HCT116 (cell line): Measurements from ENCODE around the gene ZNF653. TPM values are rescaled to one million over a fixed set of nuclear protein-coding genes. Genes with fewer than 3 reads are reported as not detected.

ENCODE experiments used
- ATAC-seq: fragments of 200-7000 bp; cut with Tn5 transposase; 2 replicates; pipeline ENCODE4 v1.9.1; 2020; ENCODE audit warnings: mild to moderate bottlenecking, moderate library complexity
- BruUV-seq: library from RNA; stranded (reverse); fragments of 400-500 nt; replicated peaks from 2 replicates; lab custom pipeline; 2021; lab: Mats Ljungman, UMichigan
- CTCF ChIA-PET: fragments of 300-600 bp; sonication (Branson Sonifier 250); formaldehyde crosslinking; loops from one replicate; lab custom pipeline; 2021; ENCODE audit warnings: antibody characterized with exemption; lab: Charles Lee
- POLR2A ChIA-PET: fragments of 300-600, 350-600 bp; sonication (Branson Sonifier 250); formaldehyde crosslinking; loops from one replicate; lab custom pipeline; 2021; ENCODE audit warnings: antibody characterized with exemption; lab: Charles Lee
- RAD21 ChIA-PET, 2 experiments: fragments of 300-600 bp; sonication (Branson Sonifier 250); formaldehyde crosslinking; loops; one replicate each; lab custom pipeline; 2023; ENCODE audit warnings: low total read pairs in 2 of 2; ENCODE audit not compliant: uncharacterized antibody in 2 of 2, unreplicated experiment in 2 of 2, low non-redundant PET in 1 of 2; lab: Charles Lee
- DNase-seq: peaks from one replicate; pipeline ENCODE4 v3.0.0-alpha.2; 2010; ENCODE audit warnings: low read depth, low spot score
- H2AFZ ChIP-seq: fragments of 200-600 bp; shearing (Covaris generic), sonication (generic); 2 replicates; pipeline ENCODE4 v1.6.1; 2017; ENCODE audit warnings: low read depth, mixed run types, mixed read lengths, antibody characterized with exemption, low read length; ENCODE audit not compliant: poor library complexity, severe bottlenecking
- H3K27ac ChIP-seq: 2 replicates; pipeline ENCODE4 v1.5.1; 2012; ENCODE audit warnings: low read depth, low read length
- H3K27me3 ChIP-seq: fragments of 200-600 bp; sonication (generic); 2 replicates; pipeline ENCODE4 v1.6.1; 2016; ENCODE audit warnings: mixed run types, low read length, mixed read lengths; ENCODE audit not compliant: insufficient read depth
- H3K36me3 ChIP-seq, 2 experiments: fragments of 200-500 bp in 1 of 2; fragments of 200-600 bp in 1 of 2; sonication (Bioruptor generic) in 1 of 2; sonication (generic) in 1 of 2; 2 replicates each; pipeline versions ENCODE4 v1.5.1 to v1.6.1; 2014 to 2016; ENCODE audit warnings: low read length in 2 of 2, inconsistent platforms in 1 of 2, mixed read lengths in 1 of 2, mixed run types in 1 of 2; ENCODE audit not compliant: insufficient read depth in 2 of 2, control insufficient read depth in 1 of 2
- H3K4me1 ChIP-seq, 2 experiments: fragments of 200-600 bp in 1 of 2; sonication (generic) in 1 of 2; 2 replicates each; pipeline versions ENCODE4 v1.5.1 to v1.6.1; 2012 to 2017; ENCODE audit warnings: low read length in 2 of 2, inconsistent platforms in 1 of 2, mild to moderate bottlenecking in 1 of 2, mixed read lengths in 1 of 2, mixed run types in 1 of 2, moderate library complexity in 1 of 2; ENCODE audit not compliant: insufficient read depth in 2 of 2, control insufficient read depth in 1 of 2
- H3K4me2 ChIP-seq: fragments of 200-600 bp; sonication (generic); 2 replicates; pipeline ENCODE4 v1.6.1; 2017; ENCODE audit warnings: mixed run types, low read length, mixed read lengths
- H3K4me3 ChIP-seq, 2 experiments: fragments of 200-600 bp in 1 of 2; sonication (generic) in 1 of 2; replicated peaks in 1 of 2; 2 replicates each; pipeline ENCODE4 v1.5.1; 2011 to 2016; ENCODE audit warnings: low read length in 2 of 2, control low read depth in 1 of 2, low read depth in 1 of 2, mild to moderate bottlenecking in 1 of 2, mixed read lengths in 1 of 2, mixed run types in 1 of 2
- H3K79me2 ChIP-seq: fragments of 200-600 bp; sonication (generic); 2 replicates; pipeline ENCODE4 v1.6.1; 2017; ENCODE audit warnings: mild to moderate bottlenecking, mixed run types, low read length, moderate library complexity, mixed read lengths; ENCODE audit not compliant: insufficient read depth
- H3K9ac ChIP-seq: fragments of 200-600 bp; sonication (generic); 2 replicates; pipeline ENCODE4 v1.6.1; 2016; ENCODE audit warnings: low read length, mixed read lengths
- H3K9me2 ChIP-seq: fragments of 200-600 bp; sonication (generic), shearing (Covaris generic); 2 replicates; pipeline ENCODE4 v1.6.1; 2017; ENCODE audit warnings: mixed run types, mild to moderate bottlenecking, moderate library complexity; ENCODE audit not compliant: insufficient read depth
- H3K9me3 ChIP-seq, 2 experiments: fragments of 200-500 bp in 1 of 2; fragments of 200-600 bp in 1 of 2; sonication (Bioruptor generic) in 1 of 2; sonication (generic) in 1 of 2; 2 replicates each; pipeline ENCODE4 v1.6.1; 2014 to 2017; ENCODE audit warnings: low read length in 2 of 2, mixed read lengths in 2 of 2, inconsistent platforms in 1 of 2, low read depth in 1 of 2, mild to moderate bottlenecking in 1 of 2, mixed run types in 1 of 2, moderate library complexity in 1 of 2; ENCODE audit not compliant: control insufficient read depth in 1 of 2, insufficient read depth in 1 of 2
- H4K20me1 ChIP-seq: fragments of 200-600 bp; sonication (generic), shearing (Covaris generic); 2 replicates; pipeline ENCODE4 v1.6.1; 2017; ENCODE audit warnings: mixed run types, mild to moderate bottlenecking, moderate library complexity; ENCODE audit not compliant: insufficient read depth
- CBX3 ChIP-seq: IDR thresholded peaks from 2 replicates; pipeline ENCODE4 v1.6.1; 2012; ENCODE audit warnings: low read depth
- EGR1 ChIP-seq: IDR thresholded peaks from 2 replicates; pipeline ENCODE4 v1.6.1; 2012; ENCODE audit warnings: low read depth
- ELF1 ChIP-seq: IDR thresholded peaks from 2 replicates; pipeline ENCODE4 v1.6.1; 2012; ENCODE audit warnings: low read depth, borderline replicate concordance
- EZH2phosphoT487 ChIP-seq: fragments of 200-600 bp; IDR thresholded peaks from 2 replicates; pipeline ENCODE4 v1.6.1; 2018; ENCODE audit warnings: antibody characterized with exemption, borderline replicate concordance
- JUND ChIP-seq: IDR thresholded peaks from 2 replicates; pipeline ENCODE4 v1.6.1; 2012
- POLR2AphosphoS5 ChIP-seq: IDR thresholded peaks from 2 replicates; pipeline ENCODE4 v1.6.1; 2011; ENCODE audit warnings: mild to moderate bottlenecking, low read depth, low read length, moderate library complexity
- RAD21 ChIP-seq: IDR thresholded peaks from 2 replicates; pipeline ENCODE4 v1.6.1; 2012; ENCODE audit warnings: low read depth, mild to moderate bottlenecking
- REST ChIP-seq: IDR thresholded peaks from 2 replicates; pipeline ENCODE4 v1.6.1; 2012; ENCODE audit warnings: low read depth
- TCF7L2 ChIP-seq: IDR thresholded peaks from 2 replicates; pipeline ENCODE4 v1.7.0; 2011; ENCODE audit warnings: borderline replicate concordance, inconsistent platforms; ENCODE audit not compliant: insufficient read depth, insufficient read length; ENCODE audit errors: extremely low read depth
- ZFX ChIP-seq: fragments of 450-650 bp; IDR thresholded peaks from 2 replicates; pipeline ENCODE4 v1.6.1; 2017
- intact Hi-C: fragments of 100-400 bp; cut with micrococcal nuclease; formaldehyde crosslinking; loops from 2 replicates; pipeline ENCODE4 v1.10.0; 2022
- total RNA-seq: library from RNA; stranded (reverse); gene quantifications from one replicate; pipeline ENCODE4 v1.2.1, GENCODE V29; 2021; ENCODE audit not compliant: unreplicated experiment
- TF ChIP-seq, protein P1 (sequence below), 3 experiments: fragments of 200-600 bp in 1 of 3; sonication (generic) in 1 of 3; IDR thresholded peaks in 2 of 3; conservative IDR thresholded peaks in 1 of 3; 2 replicates each; pipeline ENCODE4 v1.5.1; 2012 to 2017; ENCODE audit warnings: low read depth in 2 of 3, low read length in 2 of 3, antibody characterized with exemption in 1 of 3, borderline replicate concordance in 1 of 3, control low read depth in 1 of 3, mild to moderate bottlenecking in 1 of 3, mixed read lengths in 1 of 3, mixed run types in 1 of 3, moderate library complexity in 1 of 3; ENCODE audit not compliant: insufficient read depth in 1 of 3

Gene ZNF653
- total RNA-seq, 1 experiment from 2014 or later, result 16.1 TPM

DNA sequence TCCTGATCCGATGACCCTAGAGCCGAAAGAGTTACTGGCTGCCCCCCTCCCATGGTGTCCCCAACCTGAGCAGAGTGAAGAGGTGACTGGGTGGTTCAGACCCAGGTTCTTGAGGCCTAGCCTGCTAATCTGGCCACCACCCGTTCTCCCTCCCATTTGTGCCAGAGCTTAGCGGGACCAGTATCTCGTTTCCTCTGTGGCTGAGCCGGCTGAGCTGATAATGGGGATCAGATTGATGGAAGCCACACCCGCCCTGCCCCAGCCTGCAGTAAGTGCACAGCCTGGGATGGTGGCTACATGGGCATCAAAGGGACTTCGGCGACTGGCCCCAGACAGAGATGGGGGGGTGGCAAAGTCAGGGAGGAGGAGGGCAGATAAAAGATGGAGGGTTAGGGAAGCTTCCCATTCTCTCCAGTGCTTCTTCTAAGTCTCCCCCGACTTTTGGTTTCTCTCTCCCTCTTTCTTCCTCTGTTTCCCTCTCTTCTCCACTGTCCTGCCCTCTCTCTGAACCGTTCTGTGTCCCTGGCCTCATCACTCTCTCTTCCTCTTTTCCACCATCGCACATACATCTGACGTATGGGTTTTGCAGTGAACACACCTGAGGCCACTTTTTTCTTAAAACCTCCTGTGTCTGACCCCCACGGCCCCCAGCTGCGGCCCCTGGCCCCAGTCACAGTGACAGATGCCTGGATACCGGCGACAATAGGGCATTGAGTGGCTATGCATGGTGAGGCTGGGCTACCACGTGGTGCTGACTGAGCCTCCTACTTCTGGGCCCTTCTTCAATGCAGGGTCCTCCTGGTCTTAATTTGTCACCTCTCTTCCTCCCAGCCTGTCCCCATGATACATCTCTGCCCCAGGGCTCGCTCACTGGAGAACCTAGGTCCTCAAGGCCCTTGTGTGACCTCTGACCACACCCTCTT lies 27.2 kb downstream of the ZNF653 start:
- CTCF ChIA-PET, result no interaction called here
- Histone ChIP-seq H3K36me3 (no peaks in the 10 kb centered on the region), H2AFZ (no peak overlapping the region), H3K4me2 (no peak overlapping the region), H3K4me1 (peaks cover 0 to 12% of the 10 kb centered on the region in 2 experiments; a peak in 2 of 4 replicates), H4K20me1 (no peaks in the 10 kb centered on the region), H3K27ac (no peak overlapping the region), H3K79me2 (no peaks in the 10 kb centered on the region), H3K9me3 (no peaks in the 10 kb centered on the region), H3K4me3 (no peak overlapping the region), H3K9me2 (no peaks in the 10 kb centered on the region), H3K9ac (no peak overlapping the region), H3K27me3 (no peaks in the 10 kb centered on the region)
- ATAC-seq (no peak), DNase-seq (no peak)
- TF ChIP-seq JUND, result no peak
- no peak for TF ChIP-seq TCF7L2
- no peak for TF ChIP-seq ELF1
- TF ChIP-seq, protein P1, sequence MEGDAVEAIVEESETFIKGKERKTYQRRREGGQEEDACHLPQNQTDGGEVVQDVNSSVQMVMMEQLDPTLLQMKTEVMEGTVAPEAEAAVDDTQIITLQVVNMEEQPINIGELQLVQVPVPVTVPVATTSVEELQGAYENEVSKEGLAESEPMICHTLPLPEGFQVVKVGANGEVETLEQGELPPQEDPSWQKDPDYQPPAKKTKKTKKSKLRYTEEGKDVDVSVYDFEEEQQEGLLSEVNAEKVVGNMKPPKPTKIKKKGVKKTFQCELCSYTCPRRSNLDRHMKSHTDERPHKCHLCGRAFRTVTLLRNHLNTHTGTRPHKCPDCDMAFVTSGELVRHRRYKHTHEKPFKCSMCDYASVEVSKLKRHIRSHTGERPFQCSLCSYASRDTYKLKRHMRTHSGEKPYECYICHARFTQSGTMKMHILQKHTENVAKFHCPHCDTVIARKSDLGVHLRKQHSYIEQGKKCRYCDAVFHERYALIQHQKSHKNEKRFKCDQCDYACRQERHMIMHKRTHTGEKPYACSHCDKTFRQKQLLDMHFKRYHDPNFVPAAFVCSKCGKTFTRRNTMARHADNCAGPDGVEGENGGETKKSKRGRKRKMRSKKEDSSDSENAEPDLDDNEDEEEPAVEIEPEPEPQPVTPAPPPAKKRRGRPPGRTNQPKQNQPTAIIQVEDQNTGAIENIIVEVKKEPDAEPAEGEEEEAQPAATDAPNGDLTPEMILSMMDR (IDR thresholded peaks at IDR 0.05 in 2 of 3, conservative IDR thresholded peaks at IDR 0.05 in 1 of 3; ENCODE audit: borderline replicate concordance in 1 of 3, insufficient read depth in 1 of 3, low read depth in 2 of 3, low read length in 2 of 3), result no peak
- TF ChIP-seq REST, result no peak
- no peak for TF ChIP-seq ZFX
- TF ChIP-seq EZH2phosphoT487, result no peak
- TF ChIP-seq RAD21, result no peak
- no peak for TF ChIP-seq CBX3
- TF ChIP-seq EGR1, result no peak
- no peak for TF ChIP-seq POLR2AphosphoS5
- BruUV-seq, result no TSS peak
- RAD21 ChIA-PET, result no interaction called here
- POLR2A ChIA-PET, result no interaction called here
- intact Hi-C loops, result no loop called here
